PC-3 (cell line): ENCODE results near the gene SFRP5. TPM values are rescaled to one million over a fixed set of nuclear protein-coding genes. Genes with fewer than 3 reads are reported as not detected.

Experiments
- ATAC-seq: fragments of 200-7000 bp; cut with Tn5 transposase; 2 replicates; pipeline ENCODE4 v1.9.1; 2020; ENCODE audit warnings: mild to moderate bottlenecking, moderate library complexity
- BruUV-seq: library from RNA; stranded (reverse); fragments of 400-500 nt; replicated peaks from 2 replicates; lab custom pipeline; 2021; lab: Mats Ljungman, UMichigan
- CTCF ChIA-PET: fragments of 300-600 bp; sonication (Branson Sonifier 250); formaldehyde crosslinking; loops from one replicate; lab custom pipeline; 2022; ENCODE audit warnings: antibody characterized with exemption; lab: Charles Lee
- POLR2A ChIA-PET: fragments of 300-600 bp; sonication (Branson Sonifier 250); formaldehyde crosslinking; loops from one replicate; lab custom pipeline; 2022; ENCODE audit warnings: antibody characterized with exemption; ENCODE audit not compliant: unreplicated experiment; lab: Charles Lee
- DNase-seq: peaks from one replicate; pipeline ENCODE4 v3.0.0-alpha.2; 2015
- H2AFZ ChIP-seq: fragments of 300-600 bp; sonication (generic); 2 replicates; pipeline ENCODE4 v1.6.0; 2016; ENCODE audit warnings: antibody characterized with exemption, low read length
- H3F3A ChIP-seq: fragments of 300-600 bp; sonication (generic); one replicate; pipeline ENCODE4 v1.6.0; 2017; ENCODE audit warnings: antibody characterized with exemption, low read length, control low read depth, mild to moderate bottlenecking; ENCODE audit not compliant: unreplicated experiment
- H3K27ac ChIP-seq: fragments of 300-600 bp; sonication (generic); 2 replicates; pipeline ENCODE4 v1.5.1; 2016; ENCODE audit warnings: mild to moderate bottlenecking, low read length
- H3K27me3 ChIP-seq: fragments of 300-600 bp; sonication (generic); 2 replicates; pipeline ENCODE4 v1.6.1; 2016; ENCODE audit warnings: low read length, mixed read lengths
- H3K36me3 ChIP-seq: fragments of 300-600 bp; sonication (generic); 2 replicates; pipeline ENCODE4 v1.6.1; 2016; ENCODE audit warnings: low read depth, mixed run types, low read length, mixed read lengths
- H3K4me1 ChIP-seq: fragments of 300-600 bp; sonication (generic); 2 replicates; pipeline ENCODE4 v1.5.1; 2016; ENCODE audit warnings: low read length; ENCODE audit not compliant: insufficient read depth
- H3K4me2 ChIP-seq: fragments of 300-600 bp; sonication (generic); 2 replicates; pipeline ENCODE4 v1.6.0; 2016; ENCODE audit warnings: low read length
- H3K4me3 ChIP-seq: fragments of 300-600 bp; sonication (generic); 2 replicates; pipeline ENCODE4 v1.5.1; 2016; ENCODE audit warnings: mild to moderate bottlenecking, low read length, mixed read lengths
- H3K79me2 ChIP-seq: fragments of 300-600 bp; sonication (generic); 2 replicates; pipeline ENCODE4 v1.6.1; 2017; ENCODE audit warnings: low read length, mixed read lengths
- H3K9ac ChIP-seq: fragments of 300-600 bp; sonication (generic); 2 replicates; pipeline ENCODE4 v1.6.0; 2016; ENCODE audit warnings: mild to moderate bottlenecking, low read length
- H3K9me2 ChIP-seq: fragments of 300-600 bp; sonication (generic); replicated peaks from 2 replicates; pipeline ENCODE4 v1.6.1; 2016; ENCODE audit warnings: mixed run types, low read length, mixed read lengths
- H3K9me3 ChIP-seq: fragments of 300-600 bp; sonication (generic); 2 replicates; pipeline ENCODE4 v1.6.1; 2016; ENCODE audit warnings: low read length, mixed read lengths
- H4K20me1 ChIP-seq: fragments of 300-600 bp; sonication (generic); 2 replicates; pipeline ENCODE4 v1.6.1; 2016; ENCODE audit warnings: low read length, mixed read lengths
- CTCF ChIP-seq: fragments of 300-600 bp; sonication (generic); conservative IDR thresholded peaks from 2 replicates; pipeline ENCODE4 v1.5.1; 2017; ENCODE audit warnings: antibody characterized with exemption, low read depth, mild to moderate bottlenecking, low read length
- EZH2 ChIP-seq: fragments of 300-600 bp; sonication (generic); IDR thresholded peaks from one replicate; pipeline ENCODE4 v1.6.1; 2017; ENCODE audit warnings: antibody characterized with exemption, mild to moderate bottlenecking, low read length; ENCODE audit not compliant: unreplicated experiment
- EZH2phosphoT487 ChIP-seq: fragments of 300-600 bp; sonication (generic); IDR thresholded peaks from 2 replicates; pipeline ENCODE4 v1.6.1; 2018; ENCODE audit warnings: mild to moderate bottlenecking, antibody characterized with exemption, low read length, borderline replicate concordance
- intact Hi-C: fragments of 100-400 bp; cut with micrococcal nuclease; formaldehyde crosslinking; loops from 2 replicates; pipeline ENCODE4 v1.9.0; 2023
- total RNA-seq: library from RNA; depleted of rRNA; stranded (reverse); fragments of >200 nt; gene quantifications from 2 replicates; pipeline ENCODE4 v1.2.3, GENCODE V29; 2014

Gene SFRP5
- total RNA-seq, 1 experiment from 2014 or later: not detected

GRCh38 chr10:97718659-97719142 is 53.1 kb downstream of the SFRP5 start:
- Histone ChIP-seq H3K79me2 (peaks cover 48% of the 10 kb centered on the region), H3K4me1 (peaks cover 48% of the 10 kb centered on the region), H3K27me3 (no peaks in the 10 kb centered on the region), H3K9me3 (no peaks in the 10 kb centered on the region), H3K9ac (no peak overlapping the region), H3K27ac (peak overlapping the region; percentile 52), H3F3A (no peaks in the 10 kb centered on the region), H2AFZ (no peak overlapping the region), H3K9me2 (no peaks in the 10 kb centered on the region), H3K4me3 (peak overlapping the region; percentile 42; the same call in 1 of the 2 replicates), H3K36me3 (peaks cover 7% of the 10 kb centered on the region; the same call in 1 of the 2 replicates), H4K20me1 (no peaks in the 10 kb centered on the region), H3K4me2 (peak overlapping the region; percentile 74)
- TF ChIP-seq CTCF: no peak
- TF ChIP-seq EZH2: no peak
- no peak for TF ChIP-seq EZH2phosphoT487
- intact Hi-C loops: no loop called here
- CTCF ChIA-PET: no interaction called here
- DNase-seq (peak; percentile 95), ATAC-seq (peak; percentile 52)
- POLR2A ChIA-PET: no interaction called here
- BruUV-seq: no TSS peak

- no TSS peak for BruUV-seq
- no peak for DNase-seq
- Histone ChIP-seq H2AFZ (no peak overlapping the region), H3K9me3 (no peaks in the 10 kb centered on the region), H3K4me3 (peak overlapping the region; percentile 42; the same call in 1 of the 2 replicates), H3K4me2 (peak overlapping the region; percentile 74), H3K9ac (no peak overlapping the region), H3K36me3 (peaks cover 7% of the 10 kb centered on the region; the same call in 1 of the 2 replicates), H3K4me1 (peaks cover 50% of the 10 kb centered on the region), H3K9me2 (no peaks in the 10 kb centered on the region), H3F3A (no peaks in the 10 kb centered on the region), H3K27ac (peak overlapping the region; percentile 52), H3K79me2 (peaks cover 48% of the 10 kb centered on the region), H4K20me1 (no peaks in the 10 kb centered on the region), H3K27me3 (no peaks in the 10 kb centered on the region)
- intact Hi-C loops: no loop called here
- ChIA-PET POLR2A (no interaction called here), CTCF (no interaction called here)
- no peak for ATAC-seq
- TF ChIP-seq EZH2 (no peak), EZH2phosphoT487 (no peak), CTCF (no peak)
Measured at GRCh38 chr10:97718178-97718577, 53.6 kb downstream of the SFRP5 start.

- Histone ChIP-seq H3K9ac (no peak overlapping the region), H4K20me1 (no peaks in the 10 kb centered on the region), H3K4me1 (peaks cover 54% of the 10 kb centered on the region), H3K9me3 (no peaks in the 10 kb centered on the region), H3K4me2 (peak overlapping the region; percentile 74), H3K9me2 (no peaks in the 10 kb centered on the region), H3K27ac (peak overlapping the region; percentile 52; the same call in 1 of the 2 replicates), H3K27me3 (no peaks in the 10 kb centered on the region), H3K4me3 (no peak overlapping the region), H3K36me3 (peaks cover 7% of the 10 kb centered on the region; the same call in 1 of the 2 replicates), H2AFZ (no peak overlapping the region), H3K79me2 (peaks cover 48% of the 10 kb centered on the region), H3F3A (no peaks in the 10 kb centered on the region)
- POLR2A ChIA-PET: no interaction called here
- intact Hi-C loops: no loop called here
- ATAC-seq (no peak), DNase-seq (no peak)
- CTCF ChIA-PET: no interaction called here
- BruUV-seq: no TSS peak
- TF ChIP-seq EZH2phosphoT487 (no peak), CTCF (no peak), EZH2 (no peak)
Measured at GRCh38 chr10:97717627-97718026, 54.2 kb downstream of the SFRP5 start.
